Measurements from ENCODE around the gene CPTP. TPM values are rescaled to one million over a fixed set of nuclear protein-coding genes. Genes with fewer than 3 reads are reported as not detected.
A peak's percentile ranks its signal among the peaks of the same experiment; 100 is the strongest.

CPTP gene
- total and polyA plus RNA-seq, 2 of the 13 experiments (the other 11 are each of a cell fraction or from before 2014, with no cell fraction given), result 5.5 to 9.3 TPM

- no peak for TF ChIP-seq ZFP36L1 (CRISPR knock-in tag; IDR thresholded peaks at IDR 0.05)
- TF ChIP-seq, protein P1, sequence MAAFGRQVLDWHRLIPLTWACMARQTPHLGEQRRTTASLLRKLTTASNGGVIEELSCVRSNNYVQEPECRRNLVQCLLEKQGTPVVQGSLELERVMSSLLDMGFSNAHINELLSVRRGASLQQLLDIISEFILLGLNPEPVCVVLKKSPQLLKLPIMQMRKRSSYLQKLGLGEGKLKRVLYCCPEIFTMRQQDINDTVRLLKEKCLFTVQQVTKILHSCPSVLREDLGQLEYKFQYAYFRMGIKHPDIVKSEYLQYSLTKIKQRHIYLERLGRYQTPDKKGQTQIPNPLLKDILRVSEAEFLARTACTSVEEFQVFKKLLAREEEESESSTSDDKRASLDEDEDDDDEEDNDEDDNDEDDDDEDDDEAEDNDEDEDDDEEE (CRISPR knock-in tag; IDR thresholded peaks at IDR 0.05), result 0 out of 2 replicates have a peak, but pooled peaks have one; percentile 25
- no peak for TF ChIP-seq TEAD3 (CRISPR knock-in tag; optimal IDR thresholded peaks at IDR 0.05; ENCODE audit: borderline replicate concordance)
- TF ChIP-seq RCOR2 (CRISPR knock-in tag; IDR thresholded peaks at IDR 0.05), result no peak
- TF ChIP-seq ZNF382 (CRISPR knock-in tag; IDR thresholded peaks at IDR 0.05; ENCODE audit: borderline replicate concordance), result no peak
- TF ChIP-seq EP300 (IDR thresholded peaks at IDR 0.05; ENCODE audit: low read depth in 2 of 2, low read length in 2 of 2), result no peak
- TF ChIP-seq EP300 (CRISPR knock-in tag; IDR thresholded peaks at IDR 0.05; ENCODE audit: borderline replicate concordance), result no peak
- TF ChIP-seq ZNF329 (CRISPR knock-in tag; IDR thresholded peaks at IDR 0.05; ENCODE audit: low read depth), result no peak
- TF ChIP-seq TSC22D2 (CRISPR knock-in tag; IDR thresholded peaks at IDR 0.05; ENCODE audit: borderline replicate concordance), result no peak
- no peak for TF ChIP-seq KDM3A (CRISPR knock-in tag; IDR thresholded peaks at IDR 0.05; ENCODE audit: low read depth)
- no peak for TF ChIP-seq RXRA (CRISPR knock-in tag; IDR thresholded peaks at IDR 0.05)
- TF ChIP-seq, protein P2, sequence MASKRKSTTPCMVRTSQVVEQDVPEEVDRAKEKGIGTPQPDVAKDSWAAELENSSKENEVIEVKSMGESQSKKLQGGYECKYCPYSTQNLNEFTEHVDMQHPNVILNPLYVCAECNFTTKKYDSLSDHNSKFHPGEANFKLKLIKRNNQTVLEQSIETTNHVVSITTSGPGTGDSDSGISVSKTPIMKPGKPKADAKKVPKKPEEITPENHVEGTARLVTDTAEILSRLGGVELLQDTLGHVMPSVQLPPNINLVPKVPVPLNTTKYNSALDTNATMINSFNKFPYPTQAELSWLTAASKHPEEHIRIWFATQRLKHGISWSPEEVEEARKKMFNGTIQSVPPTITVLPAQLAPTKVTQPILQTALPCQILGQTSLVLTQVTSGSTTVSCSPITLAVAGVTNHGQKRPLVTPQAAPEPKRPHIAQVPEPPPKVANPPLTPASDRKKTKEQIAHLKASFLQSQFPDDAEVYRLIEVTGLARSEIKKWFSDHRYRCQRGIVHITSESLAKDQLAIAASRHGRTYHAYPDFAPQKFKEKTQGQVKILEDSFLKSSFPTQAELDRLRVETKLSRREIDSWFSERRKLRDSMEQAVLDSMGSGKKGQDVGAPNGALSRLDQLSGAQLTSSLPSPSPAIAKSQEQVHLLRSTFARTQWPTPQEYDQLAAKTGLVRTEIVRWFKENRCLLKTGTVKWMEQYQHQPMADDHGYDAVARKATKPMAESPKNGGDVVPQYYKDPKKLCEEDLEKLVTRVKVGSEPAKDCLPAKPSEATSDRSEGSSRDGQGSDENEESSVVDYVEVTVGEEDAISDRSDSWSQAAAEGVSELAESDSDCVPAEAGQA (IDR thresholded peaks at IDR 0.05; ENCODE audit: low read depth), result no peak
- TF ChIP-seq, protein P2 (CRISPR knock-in tag; IDR thresholded peaks at IDR 0.05; ENCODE audit: borderline replicate concordance), result no peak
- TF ChIP-seq BHLHE40 (IDR thresholded peaks at IDR 0.05; ENCODE audit: low read length), result no peak
- no peak for TF ChIP-seq MED1 (CRISPR knock-in tag; IDR thresholded peaks at IDR 0.05)
- TF ChIP-seq ATF2 (CRISPR knock-in tag; IDR thresholded peaks at IDR 0.05), result no peak
- 0 out of 2 replicates have a peak, but pooled peaks have one; percentile 10 for TF ChIP-seq ZNF335 (CRISPR knock-in tag; IDR thresholded peaks at IDR 0.05)
- no peak for TF ChIP-seq MEIS1 (CRISPR knock-in tag; IDR thresholded peaks at IDR 0.05; ENCODE audit: borderline replicate concordance)
- no peak for TF ChIP-seq RFX3 (CRISPR knock-in tag; IDR thresholded peaks at IDR 0.05)
- TF ChIP-seq HNRNPLL (IDR thresholded peaks at IDR 0.05; ENCODE audit: low read depth, low read length, poor library complexity, severe bottlenecking), result no peak
- TF ChIP-seq HES4 (CRISPR knock-in tag; IDR thresholded peaks at IDR 0.05; ENCODE audit: borderline replicate concordance), result no peak
- no peak for TF ChIP-seq ATF4 (CRISPR knock-in tag; IDR thresholded peaks at IDR 0.05)
- no peak for TF ChIP-seq ZFP36L2 (CRISPR knock-in tag; IDR thresholded peaks at IDR 0.05)
Observed at GRCh38 chr1:1306070-1306660, 18.4 kb upstream of the CPTP start (continued).
